H7 (cell line): Measurements from ENCODE around the gene LRRC28. TPM values are rescaled to one million over a fixed set of nuclear protein-coding genes. Genes with fewer than 3 reads are reported as not detected.

Source experiments
- DNase-seq: peaks from one replicate; pipeline ENCODE4 v3.0.0; 2012
- H3K27me3 ChIP-seq: 2 replicates; pipeline ENCODE4 v1.6.0; 2011; ENCODE audit warnings: mild to moderate bottlenecking, low read length; ENCODE audit not compliant: control insufficient read depth, insufficient read depth
- H3K36me3 ChIP-seq: replicated peaks from 2 replicates; pipeline ENCODE4 v1.5.1; 2011; ENCODE audit warnings: low read length; ENCODE audit not compliant: control insufficient read depth, insufficient read depth
- H3K4me3 ChIP-seq: 2 replicates; pipeline ENCODE4 v1.5.1; 2011; ENCODE audit warnings: low read depth, mild to moderate bottlenecking, control low read depth, low read length, moderate library complexity; ENCODE audit not compliant: insufficient read depth
- total RNA-seq: library from RNA; depleted of rRNA; stranded (reverse); fragments of >200 nt; shearing (Covaris generic); gene quantifications from 2 replicates; pipeline ENCODE4 v1.2.3, GENCODE V29; 2014

Gene LRRC28
- total RNA-seq, 1 experiment from 2014 or later, result 25.0 TPM

DNA sequence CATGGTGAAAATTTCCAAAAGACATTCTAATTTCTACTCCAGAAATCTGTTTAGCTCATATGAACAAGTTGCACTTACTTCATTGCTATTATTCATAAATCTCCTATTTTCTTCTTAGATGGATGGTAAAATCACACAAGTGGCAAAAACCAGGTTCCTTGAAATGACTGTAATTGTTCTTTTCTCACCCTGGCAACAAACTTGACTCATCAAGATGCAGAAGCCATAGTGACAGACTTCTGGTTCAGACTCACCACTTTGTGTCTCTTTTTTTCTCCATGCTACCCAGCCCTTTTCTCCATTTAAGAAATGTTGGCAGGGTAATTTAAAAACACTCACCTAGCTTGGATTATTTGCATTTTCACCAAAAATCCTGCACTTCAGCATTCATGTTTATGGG lies 82.1 kb downstream of the LRRC28 start:
- H3K4me3 ChIP-seq, result no peak overlapping the region
- DNase-seq, result no peak
- no peaks in the 10 kb centered on the region for H3K36me3 ChIP-seq
- H3K27me3 ChIP-seq, result no peaks in the 10 kb centered on the region

DNA sequence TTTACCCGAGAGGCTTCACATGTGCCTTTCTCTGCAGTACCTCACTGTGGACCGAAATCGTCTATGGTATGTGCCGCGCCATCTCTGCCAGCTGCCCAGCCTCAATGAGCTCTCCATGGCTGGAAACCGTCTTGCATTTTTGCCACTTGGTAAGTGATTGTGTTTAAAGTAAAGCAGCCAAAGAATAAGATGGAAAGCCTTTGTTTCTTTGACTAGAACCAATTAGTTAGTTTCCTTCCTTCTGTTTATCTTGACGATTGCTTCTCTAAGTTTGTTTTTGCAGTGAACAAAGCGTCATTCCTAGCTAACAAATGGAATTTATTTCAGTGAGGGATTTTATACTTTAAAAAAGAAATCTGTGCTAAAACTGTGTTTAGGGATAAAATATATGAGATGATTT lies 82.7 kb downstream of the LRRC28 start:
- Histone ChIP-seq H3K36me3 (no peaks in the 10 kb centered on the region), H3K27me3 (no peaks in the 10 kb centered on the region), H3K4me3 (no peak overlapping the region)
- no peak for DNase-seq

DNA sequence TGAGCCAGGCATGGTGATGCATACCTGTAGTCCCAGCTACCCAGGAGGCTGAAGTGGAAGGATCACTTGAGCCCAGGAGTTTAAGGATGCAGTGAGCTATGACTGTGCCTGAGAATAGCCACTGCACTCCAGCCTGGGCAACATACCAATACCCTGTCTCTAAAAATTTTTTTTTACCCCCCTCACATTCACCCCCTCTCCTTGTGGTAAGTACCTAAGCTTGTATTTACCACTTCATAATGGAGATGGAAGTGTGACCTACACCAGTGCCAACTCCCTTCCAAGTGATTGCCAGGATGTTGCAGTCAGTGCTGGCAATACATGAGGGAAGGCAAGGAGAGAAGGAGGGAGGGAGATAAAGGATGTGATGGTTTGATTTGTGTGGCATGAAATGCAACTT lies 84.2 kb downstream of the LRRC28 start:
- no peak overlapping the region for H3K4me3 ChIP-seq
- H3K27me3 ChIP-seq, result no peaks in the 10 kb centered on the region
- H3K36me3 ChIP-seq, result no peaks in the 10 kb centered on the region

DNA sequence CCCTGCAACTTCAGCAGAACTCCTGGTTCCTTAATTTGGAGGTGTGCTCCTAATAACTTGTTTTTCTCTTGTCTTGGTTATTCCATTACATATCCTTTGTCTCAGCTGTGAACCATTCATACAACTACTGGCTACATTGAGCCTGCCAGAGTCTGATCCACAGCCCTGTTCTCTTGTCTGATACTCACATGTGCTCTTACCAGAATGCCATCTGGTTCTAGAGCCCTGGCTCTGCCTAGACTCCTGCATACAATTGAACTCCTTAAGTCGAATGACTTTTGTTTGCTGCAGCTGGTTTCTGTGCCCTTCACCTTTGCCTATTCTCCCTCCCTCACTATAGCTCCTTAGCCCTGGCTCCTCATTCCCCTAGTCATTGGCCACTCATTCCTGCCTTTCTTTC lies 85.5 kb downstream of the LRRC28 start:
- Histone ChIP-seq H3K36me3 (no peaks in the 10 kb centered on the region), H3K4me3 (no peak overlapping the region), H3K27me3 (no peaks in the 10 kb centered on the region)
- no peak for DNase-seq

More for the DNA sequence above, 84.2 kb downstream of the LRRC28 start:
- DNase-seq, result no peak

DNA sequence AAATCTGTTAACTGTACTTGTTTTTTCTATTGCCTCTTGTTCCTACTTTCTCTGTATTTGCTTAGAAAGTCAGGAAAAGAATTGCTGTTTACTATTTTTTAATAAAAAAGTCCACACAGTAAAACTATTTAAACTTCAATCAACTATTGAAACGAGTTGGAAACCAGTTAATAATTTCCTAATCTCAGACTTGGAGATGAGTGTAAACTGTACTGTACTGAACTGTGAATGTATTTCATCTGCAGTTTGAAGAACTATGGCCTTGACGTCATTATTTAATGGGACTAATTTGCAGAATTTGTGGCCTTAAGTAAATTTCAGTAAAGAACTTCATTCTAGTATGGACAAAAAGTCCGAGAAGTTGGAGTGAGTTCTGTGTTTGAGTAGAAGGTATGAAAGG lies 89.1 kb downstream of the LRRC28 start:
- Histone ChIP-seq H3K4me3 (no peak overlapping the region), H3K36me3 (no peaks in the 10 kb centered on the region), H3K27me3 (no peaks in the 10 kb centered on the region)
- no peak for DNase-seq

DNA sequence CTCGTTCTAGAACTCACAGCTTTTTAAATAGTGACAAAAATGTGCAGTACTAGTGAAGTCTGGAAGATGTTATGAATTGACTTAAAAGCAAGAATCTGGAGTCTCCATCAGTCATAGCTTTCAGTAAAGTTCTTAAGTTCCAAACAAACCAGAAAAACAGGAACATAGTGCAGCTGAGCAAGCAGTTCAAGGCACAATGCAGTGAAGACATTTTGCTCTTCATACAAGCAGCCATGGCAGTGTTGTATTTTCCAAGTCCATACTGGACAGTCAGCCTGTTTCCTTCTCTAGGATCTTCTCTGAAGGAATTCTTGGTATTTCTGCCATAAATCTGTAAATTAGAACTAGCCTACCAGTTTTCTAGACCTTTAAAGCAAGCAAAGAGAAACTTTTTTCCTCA lies 90.5 kb downstream of the LRRC28 start:
- no peak overlapping the region for H3K4me3 ChIP-seq
- H3K27me3 ChIP-seq, result no peaks in the 10 kb centered on the region
- DNase-seq, result no peak
- no peaks in the 10 kb centered on the region for H3K36me3 ChIP-seq

DNA sequence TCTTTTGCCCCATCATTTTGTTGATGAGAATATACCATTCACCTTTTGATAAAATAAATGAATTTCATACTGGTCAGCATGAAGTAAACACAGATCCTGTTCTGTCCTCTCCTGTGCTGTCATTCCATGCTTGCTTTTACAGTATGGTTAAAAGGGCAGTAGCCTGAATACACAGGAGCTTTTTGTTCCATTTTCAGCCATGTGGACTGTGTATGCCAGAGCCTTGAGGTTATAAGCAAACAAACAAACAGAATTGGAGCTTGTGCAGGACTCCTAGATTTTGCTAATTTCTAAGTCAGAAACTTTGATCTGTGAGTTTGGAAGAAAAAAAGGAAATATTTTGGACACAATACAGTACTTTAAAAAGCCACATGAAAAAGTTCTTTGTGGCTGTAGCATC lies 91.9 kb downstream of the LRRC28 start:
- H3K4me3 ChIP-seq, result no peak overlapping the region
- no peak for DNase-seq
- H3K27me3 ChIP-seq, result no peaks in the 10 kb centered on the region
- no peaks in the 10 kb centered on the region for H3K36me3 ChIP-seq

DNA sequence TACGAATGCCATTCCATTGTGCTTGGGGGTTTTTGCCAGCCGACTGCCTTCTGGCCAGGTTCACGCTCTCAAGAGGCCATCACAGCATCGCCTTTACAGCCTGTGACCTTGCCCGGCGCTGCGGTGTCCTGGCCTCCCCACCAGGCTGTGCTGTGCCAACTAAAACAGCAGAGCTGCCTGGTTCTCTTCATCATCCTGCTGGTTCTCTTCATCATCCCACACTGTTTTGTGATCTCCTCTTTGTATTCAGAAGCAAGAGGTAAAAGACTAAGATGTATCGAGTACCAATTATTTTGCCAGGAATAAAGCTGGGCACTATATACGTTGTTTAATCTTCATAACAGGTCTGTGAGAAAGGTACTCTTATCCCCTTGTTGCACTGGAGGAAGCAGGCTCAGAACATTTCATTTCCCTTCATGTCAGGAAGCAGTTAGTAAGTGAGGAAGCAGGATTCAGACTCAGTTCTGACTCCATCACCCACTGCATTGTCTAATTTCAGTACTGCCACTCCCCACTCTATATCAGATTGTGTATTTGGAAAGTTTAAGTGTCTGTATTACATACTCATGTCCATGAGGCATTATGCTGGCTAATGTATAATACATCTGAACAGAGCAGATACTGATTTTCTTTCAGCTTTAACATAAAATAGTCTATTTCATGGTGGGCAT lies 92.7 kb downstream of the LRRC28 start:
- DNase-seq, result peak; percentile 60
- H3K27me3 ChIP-seq, result no peaks in the 10 kb centered on the region
- no peak overlapping the region for H3K4me3 ChIP-seq

DNA sequence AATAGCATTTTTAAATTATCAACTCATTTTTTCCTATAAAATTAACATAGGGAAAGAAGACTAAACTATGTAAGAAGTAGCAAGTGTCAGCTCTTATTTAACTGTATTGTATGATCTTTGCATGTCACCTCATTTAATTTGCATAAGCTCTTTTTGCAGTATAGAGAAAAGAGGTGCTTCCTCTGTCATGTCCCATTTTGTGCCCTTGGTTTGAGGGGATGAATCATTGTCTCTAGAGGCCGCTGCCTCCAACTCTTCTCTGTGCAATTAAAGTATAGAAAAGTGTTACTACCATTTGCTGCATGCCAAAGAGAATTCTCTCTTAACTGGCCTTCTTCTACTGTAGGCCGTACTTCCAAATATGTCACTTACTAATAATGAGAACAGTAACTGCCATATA lies 93.4 kb downstream of the LRRC28 start:
- Histone ChIP-seq H3K27me3 (no peaks in the 10 kb centered on the region), H3K4me3 (no peak overlapping the region), H3K36me3 (no peaks in the 10 kb centered on the region)

More for the DNA sequence above, 92.7 kb downstream of the LRRC28 start:
- H3K36me3 ChIP-seq, result no peaks in the 10 kb centered on the region

DNA sequence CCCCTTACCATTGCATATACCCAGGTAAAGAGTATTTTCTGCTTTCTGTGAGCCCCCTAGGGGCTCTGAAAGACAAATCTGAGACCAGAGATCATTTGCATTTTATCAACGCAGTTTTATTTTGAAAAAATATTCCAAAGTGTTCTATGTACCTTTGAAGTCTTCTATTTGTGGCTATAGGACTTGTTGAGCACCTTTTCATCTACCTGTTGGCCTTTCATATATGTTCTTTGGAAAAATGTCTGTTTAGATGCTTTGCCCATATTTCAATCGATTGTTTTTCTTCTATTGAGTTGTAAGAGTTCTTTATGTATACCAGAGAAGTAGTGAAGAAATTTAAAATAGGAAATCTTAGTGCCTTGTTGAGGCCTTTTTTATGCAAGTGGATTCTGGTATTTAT lies 94.0 kb downstream of the LRRC28 start:
- Histone ChIP-seq H3K4me3 (no peak overlapping the region), H3K27me3 (no peaks in the 10 kb centered on the region), H3K36me3 (no peaks in the 10 kb centered on the region)
- no peak for DNase-seq

More for the DNA sequence above, 93.4 kb downstream of the LRRC28 start:
- no peak for DNase-seq

DNA sequence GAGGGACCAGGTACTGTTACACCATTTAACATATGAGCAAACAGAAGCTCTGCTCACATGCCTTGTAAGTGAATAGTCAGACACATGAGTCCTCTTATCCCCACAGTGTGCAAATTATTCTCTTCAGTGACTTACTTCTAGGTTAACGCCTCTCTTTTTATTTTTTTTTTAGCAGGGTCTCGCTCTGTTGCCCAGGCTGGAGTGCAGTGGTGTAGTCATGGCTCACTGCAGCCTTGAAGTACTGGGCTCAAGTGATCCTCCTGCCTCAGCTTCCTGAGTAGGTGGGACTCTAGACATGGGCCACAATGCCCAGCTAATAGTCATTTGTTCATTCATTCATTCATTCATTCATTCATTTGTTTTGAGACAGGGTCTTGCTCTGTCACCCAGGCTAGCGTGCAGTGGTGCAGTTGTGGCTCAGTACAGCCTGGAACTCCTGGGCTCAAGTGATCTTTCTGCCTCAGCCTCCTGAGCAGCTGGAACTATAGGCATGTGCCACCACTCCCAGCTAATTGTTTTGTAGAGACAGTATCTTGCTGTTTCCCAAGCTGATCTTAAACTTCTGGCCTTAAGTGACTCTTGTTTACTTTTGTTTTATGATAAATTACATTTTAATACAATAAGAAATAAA lies 94.7 kb downstream of the LRRC28 start:
- DNase-seq, result no peak
- no peaks in the 10 kb centered on the region for H3K36me3 ChIP-seq
- no peaks in the 10 kb centered on the region for H3K27me3 ChIP-seq

DNA sequence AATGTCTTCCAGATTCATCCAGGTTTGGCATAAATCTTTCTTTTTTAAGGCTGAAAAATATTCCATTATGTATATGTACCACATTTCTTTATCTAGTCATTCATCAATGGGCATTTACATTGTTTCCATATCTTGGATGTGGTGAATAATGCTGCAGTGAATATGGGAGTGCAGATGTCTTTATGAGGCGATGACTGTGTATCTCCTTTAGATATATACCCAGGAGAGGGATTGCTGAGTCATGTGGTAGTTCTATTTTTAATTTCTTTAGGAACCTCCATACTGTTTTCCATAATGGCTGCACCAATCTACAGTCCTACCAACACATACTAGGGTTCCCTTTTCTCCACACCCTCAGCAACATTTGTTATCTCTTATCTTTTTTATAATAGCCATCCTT lies 96.3 kb downstream of the LRRC28 start:
- DNase-seq, result no peak
- Histone ChIP-seq H3K27me3 (no peaks in the 10 kb centered on the region), H3K36me3 (no peaks in the 10 kb centered on the region), H3K4me3 (no peak overlapping the region)

More for the DNA sequence above, 94.7 kb downstream of the LRRC28 start:
- H3K4me3 ChIP-seq, result no peak overlapping the region

DNA sequence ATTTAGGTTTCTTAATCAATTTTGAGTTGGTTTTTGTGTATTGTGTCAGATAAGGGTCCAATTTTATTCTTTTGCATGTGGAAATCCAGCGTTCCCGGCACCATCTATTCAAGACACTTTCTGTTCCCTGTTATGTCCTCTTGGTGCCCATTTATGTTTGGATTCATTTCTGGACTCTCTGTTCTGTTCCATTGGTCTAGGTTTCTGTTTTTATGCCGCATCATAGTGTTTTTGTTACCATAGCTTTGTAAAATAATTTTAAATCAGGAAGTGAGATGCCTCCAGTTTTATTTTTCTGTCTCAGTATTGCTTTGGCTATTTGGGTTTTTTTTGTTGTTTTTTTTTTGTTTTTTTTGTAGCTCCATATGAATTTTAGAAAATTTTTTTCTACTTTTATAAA lies 97.1 kb downstream of the LRRC28 start:
- DNase-seq, result no peak
- no peaks in the 10 kb centered on the region for H3K27me3 ChIP-seq
- no peak overlapping the region for H3K4me3 ChIP-seq
- H3K36me3 ChIP-seq, result no peaks in the 10 kb centered on the region

DNA sequence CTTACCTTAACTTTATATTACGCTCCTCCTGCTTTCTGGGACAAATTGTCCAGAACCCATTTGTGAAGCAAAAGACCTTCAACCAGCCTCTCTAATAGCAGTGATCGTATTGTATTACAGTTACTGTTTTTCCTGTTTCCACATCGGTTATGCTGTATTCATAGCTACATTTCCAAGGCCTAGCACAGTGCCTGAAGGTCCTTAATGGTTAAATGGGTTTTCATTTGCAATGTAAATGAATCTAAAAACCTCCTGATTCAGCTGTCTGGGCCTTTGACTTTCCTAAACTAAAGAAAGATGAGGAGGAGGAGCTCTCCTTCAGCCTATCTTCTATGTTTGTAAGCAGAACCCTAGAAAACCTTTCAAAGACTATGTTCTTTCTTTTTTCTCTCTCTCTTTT lies 99.1 kb downstream of the LRRC28 start:
- no peak for DNase-seq
- Histone ChIP-seq H3K36me3 (no peaks in the 10 kb centered on the region), H3K27me3 (no peaks in the 10 kb centered on the region), H3K4me3 (no peak overlapping the region)

DNA sequence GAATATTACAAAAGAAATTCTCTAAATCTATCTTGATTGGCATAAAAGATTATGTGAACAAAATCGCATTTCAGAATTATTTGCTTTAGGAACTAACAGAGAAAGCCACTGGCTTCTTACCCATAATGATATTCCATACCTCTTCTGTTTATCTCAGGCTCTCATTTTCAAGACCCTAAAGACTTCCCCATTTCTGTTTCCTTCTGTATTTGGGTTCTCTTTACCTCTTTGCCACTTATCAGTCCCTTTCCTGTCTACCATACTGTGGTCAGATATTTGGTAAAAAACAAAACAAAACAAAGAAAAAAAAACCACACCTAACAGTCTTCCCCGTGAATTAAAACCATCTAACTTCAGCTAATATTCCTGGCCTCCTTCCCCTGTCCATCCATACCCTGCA lies 108.5 kb downstream of the LRRC28 start:
- H3K27me3 ChIP-seq, result no peaks in the 10 kb centered on the region
- DNase-seq, result no peak
- no peaks in the 10 kb centered on the region for H3K36me3 ChIP-seq
- H3K4me3 ChIP-seq, result no peak overlapping the region
